ENCODE data around the gene NUP35.

The NUP35 gene

DNA sequence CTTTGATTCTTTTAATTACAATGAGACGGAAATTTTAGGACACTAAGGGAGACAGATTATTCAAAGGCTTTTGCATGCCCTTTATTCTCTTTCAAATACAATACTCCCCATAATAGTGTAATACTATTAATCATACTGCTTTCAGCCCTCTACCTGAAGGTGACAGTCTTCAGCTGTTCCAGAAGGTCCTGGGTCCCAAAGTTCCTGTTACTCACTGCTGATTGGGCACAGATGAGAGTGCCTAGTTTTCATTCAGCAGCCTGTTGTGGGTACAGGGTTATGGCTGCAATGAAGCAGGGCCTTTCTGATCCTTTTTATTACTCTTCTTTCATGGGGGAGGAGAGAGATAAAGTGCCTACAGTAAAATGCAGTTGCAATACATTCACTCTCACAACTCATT is 80.2 kb downstream of the NUP35 start:
- no peak for DNase-seq (ENCODE audit: low spot score)
- TF ChIP-seq, protein P1, sequence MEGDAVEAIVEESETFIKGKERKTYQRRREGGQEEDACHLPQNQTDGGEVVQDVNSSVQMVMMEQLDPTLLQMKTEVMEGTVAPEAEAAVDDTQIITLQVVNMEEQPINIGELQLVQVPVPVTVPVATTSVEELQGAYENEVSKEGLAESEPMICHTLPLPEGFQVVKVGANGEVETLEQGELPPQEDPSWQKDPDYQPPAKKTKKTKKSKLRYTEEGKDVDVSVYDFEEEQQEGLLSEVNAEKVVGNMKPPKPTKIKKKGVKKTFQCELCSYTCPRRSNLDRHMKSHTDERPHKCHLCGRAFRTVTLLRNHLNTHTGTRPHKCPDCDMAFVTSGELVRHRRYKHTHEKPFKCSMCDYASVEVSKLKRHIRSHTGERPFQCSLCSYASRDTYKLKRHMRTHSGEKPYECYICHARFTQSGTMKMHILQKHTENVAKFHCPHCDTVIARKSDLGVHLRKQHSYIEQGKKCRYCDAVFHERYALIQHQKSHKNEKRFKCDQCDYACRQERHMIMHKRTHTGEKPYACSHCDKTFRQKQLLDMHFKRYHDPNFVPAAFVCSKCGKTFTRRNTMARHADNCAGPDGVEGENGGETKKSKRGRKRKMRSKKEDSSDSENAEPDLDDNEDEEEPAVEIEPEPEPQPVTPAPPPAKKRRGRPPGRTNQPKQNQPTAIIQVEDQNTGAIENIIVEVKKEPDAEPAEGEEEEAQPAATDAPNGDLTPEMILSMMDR (conservative IDR thresholded peaks at IDR 0.05; ENCODE audit: low read depth) = no peak
- ChIA-PET POLR2A (ENCODE audit: low non-redundant PET) (no interaction called here), CTCF (no interaction called here)
- no peak overlapping the region for H3K27ac ChIP-seq

DNA sequence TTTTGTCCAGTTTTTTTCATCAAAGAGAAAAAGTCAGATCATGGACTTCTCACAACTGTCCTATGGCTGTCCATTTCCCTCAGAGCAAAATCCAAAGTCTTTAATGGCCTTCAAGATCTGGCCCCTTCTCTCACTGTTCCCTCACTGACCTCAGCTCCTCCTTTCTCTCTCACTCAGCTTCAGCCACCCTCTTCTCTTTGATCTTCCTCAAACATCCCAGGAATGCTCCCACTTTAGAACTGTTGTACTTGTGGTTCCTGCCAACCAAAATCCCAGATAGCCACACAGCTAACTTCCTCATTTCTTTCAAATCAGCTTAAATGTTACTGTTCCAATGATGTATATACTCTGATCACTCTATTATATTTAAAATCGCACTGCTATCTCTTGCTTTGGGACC is 82.9 kb downstream of the NUP35 start:
- CTCF ChIA-PET = no interaction called here
- H3K27ac ChIP-seq = no peak overlapping the region
- no peak for DNase-seq (ENCODE audit: low spot score)
- TF ChIP-seq, protein P1 (conservative IDR thresholded peaks at IDR 0.05; ENCODE audit: low read depth) = no peak
- POLR2A ChIA-PET (ENCODE audit: low non-redundant PET) = no interaction called here

DNA sequence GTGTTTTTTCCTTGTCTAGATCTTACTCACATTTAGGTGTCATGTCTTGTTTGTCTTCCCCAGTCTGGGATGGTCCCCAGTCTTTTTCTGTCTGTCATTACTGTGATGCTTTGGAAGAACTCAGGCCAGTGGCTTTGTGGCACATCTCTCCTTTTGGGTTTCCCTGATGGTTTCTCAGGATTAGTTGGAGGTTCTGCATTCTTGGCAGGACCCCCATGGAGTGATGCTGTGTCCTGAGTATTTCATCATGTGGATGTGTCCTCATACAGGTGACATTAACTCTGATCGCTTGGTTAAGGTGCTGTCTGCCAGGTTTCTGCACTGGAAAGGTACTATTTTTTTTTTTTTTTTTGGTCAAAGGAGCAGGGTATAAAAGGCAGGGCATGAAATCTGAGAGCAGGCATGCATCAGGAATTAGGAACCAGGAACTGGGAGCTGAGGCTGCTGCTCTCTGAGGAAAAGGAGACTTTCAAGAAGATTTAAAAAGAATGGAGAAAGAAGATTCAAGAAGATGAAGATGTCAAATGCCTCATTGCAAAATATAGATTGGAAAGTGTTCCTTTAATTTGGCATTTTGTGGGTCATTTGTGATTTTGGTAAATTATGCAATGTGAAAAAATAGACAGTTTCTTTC is 85.3 kb downstream of the NUP35 start:
- CTCF ChIA-PET = interaction anchor here (0.7 kb wide), 1 partner anchor 131 kb away, joined by 4 read pairs; no protein-coding TSS in a partner anchor

More for the DNA sequence above, 85.3 kb downstream of the NUP35 start:
- H3K27ac ChIP-seq = no peak overlapping the region
- no peak for DNase-seq (ENCODE audit: low spot score)
- POLR2A ChIA-PET (ENCODE audit: low non-redundant PET) = no interaction called here
- TF ChIP-seq, protein P1 (conservative IDR thresholded peaks at IDR 0.05; ENCODE audit: low read depth) = no peak
